NK-92 treated with Interleukin-12 subunit alpha and Interleukin-12 subunit beta, amount 100 ng/mL, for 24 hours (cell line): ENCODE measurements around the gene GAB4.

ENCODE experiments used
- DNase-seq: peaks from one replicate; lab custom pipeline; 2025; lab: John Stamatoyannopoulos, UW

Gene GAB4

GRCh38 chr22:16987822-16988221, 20.2 kb downstream of the GAB4 start:
- no peak for DNase-seq

- DNase-seq, result no peak
These were observed 32.7 kb downstream of the GAB4 start for GRCh38 chr22:16975155-16975885.

GRCh38 chr22:16974298-16975084, 33.5 kb downstream of the GAB4 start:
- no peak for DNase-seq

GRCh38 chr22:16973591-16974297, 34.3 kb downstream of the GAB4 start:
- no peak for DNase-seq

- no peak for DNase-seq
These were observed 35.7 kb downstream of the GAB4 start for GRCh38 chr22:16972311-16972710.

- no peak for DNase-seq
These were observed 37.6 kb downstream of the GAB4 start for GRCh38 chr22:16970446-16970845.

- DNase-seq, result no peak
These were observed 38.3 kb downstream of the GAB4 start for GRCh38 chr22:16969508-16970327.

GRCh38 chr22:16968218-16968595, 39.8 kb downstream of the GAB4 start:
- no peak for DNase-seq

- DNase-seq, result no peak
These were observed 40.4 kb downstream of the GAB4 start for GRCh38 chr22:16967453-16968217.

- DNase-seq, result no peak
These were observed 41.8 kb downstream of the GAB4 start for GRCh38 chr22:16966251-16966650.

- DNase-seq, result no peak
These were observed 42.5 kb downstream of the GAB4 start for GRCh38 chr22:16965560-16965959.

GRCh38 chr22:16965083-16965482, 42.9 kb downstream of the GAB4 start:
- DNase-seq, result no peak

- DNase-seq, result no peak
These were observed 43.7 kb downstream of the GAB4 start for GRCh38 chr22:16964366-16964765.

- DNase-seq, result no peak
These were observed 44.7 kb downstream of the GAB4 start for GRCh38 chr22:16963189-16963945.

GRCh38 chr22:16962501-16962900, 45.5 kb downstream of the GAB4 start:
- no peak for DNase-seq

GRCh38 chr22:16961477-16962186, 46.4 kb downstream of the GAB4 start:
- no peak for DNase-seq

- DNase-seq, result no peak
These were observed 47.2 kb downstream of the GAB4 start for GRCh38 chr22:16960884-16961249.

- DNase-seq, result no peak
These were observed 47.7 kb downstream of the GAB4 start for GRCh38 chr22:16960220-16960883.

GRCh38 chr22:16959345-16959930, 48.6 kb downstream of the GAB4 start:
- no peak for DNase-seq
